IMR-90 (cell line): ENCODE measurements around the gene RHBDF2. TPM values are rescaled to one million over a fixed set of nuclear protein-coding genes. Genes with fewer than 3 reads are reported as not detected.

Source experiments
- ATAC-seq: fragments of 200-7000 bp; cut with Tn5 transposase; 2 replicates; pipeline ENCODE4 v1.9.1; 2020; ENCODE audit warnings: low read depth, mild to moderate bottlenecking, moderate library complexity
- BruUV-seq: library from RNA; stranded (reverse); fragments of 400-500 nt; replicated peaks from 2 replicates; lab custom pipeline; 2021; lab: Mats Ljungman, UMichigan
- CTCF ChIA-PET: fragments of 300-600 bp; formaldehyde crosslinking; extraction: SDS; loops from one replicate; lab custom pipeline; 2021; ENCODE audit warnings: antibody characterized with exemption; lab: Yijun Ruan, JAX
- POLR2A ChIA-PET: fragments of 300-600 bp; sonication (Branson Sonifier 250); formaldehyde crosslinking; loops from one replicate; lab custom pipeline; 2022; ENCODE audit warnings: antibody characterized with exemption; ENCODE audit not compliant: unreplicated experiment; lab: Charles Lee
- DNase-seq: peaks from one replicate; pipeline ENCODE4 v3.0.0; 2013
- H2AFZ ChIP-seq: replicated peaks from 2 replicates; pipeline ENCODE3; 2013; ENCODE audit warnings: low read length, mild to moderate bottlenecking; ENCODE audit not compliant: poor library complexity
- H2AK5ac ChIP-seq: 2 replicates; pipeline ENCODE4 v1.6.1; 2013; ENCODE audit warnings: low read depth, low read length, inconsistent platforms
- H2AK9ac ChIP-seq: replicated peaks from 2 replicates; pipeline ENCODE3; 2013; ENCODE audit warnings: mild to moderate bottlenecking, low read depth, low read length, moderate library complexity; ENCODE audit not compliant: poor library complexity
- H2BK120ac ChIP-seq: 2 replicates; pipeline ENCODE4 v1.6.1; 2013; ENCODE audit warnings: low read depth, low read length, inconsistent platforms
- H2BK15ac ChIP-seq: 3 replicates; pipeline ENCODE4 v1.6.1; 2013; ENCODE audit warnings: low read depth, low read length, inconsistent platforms
- H2BK20ac ChIP-seq: 2 replicates; pipeline ENCODE4 v1.6.1; 2013; ENCODE audit warnings: low read depth, mild to moderate bottlenecking, inconsistent platforms, low read length, moderate library complexity
- H2BK5ac ChIP-seq: 2 replicates; pipeline ENCODE4 v1.6.1; 2013; ENCODE audit warnings: mild to moderate bottlenecking, low read depth, low read length, inconsistent platforms; ENCODE audit not compliant: poor library complexity, severe bottlenecking
- H3K14ac ChIP-seq: replicated peaks from 2 replicates; pipeline ENCODE4 v1.6.1; 2013; ENCODE audit warnings: low read depth, low read length, inconsistent platforms
- H3K18ac ChIP-seq: 2 replicates; pipeline ENCODE4 v1.6.1; 2013; ENCODE audit warnings: low read depth, low read length, control low read depth
- H3K23ac ChIP-seq: 2 replicates; pipeline ENCODE4 v1.6.1; 2013; ENCODE audit warnings: low read depth, low read length, inconsistent platforms
- H3K27ac ChIP-seq: 2 replicates; pipeline ENCODE4 v1.5.1; 2013; ENCODE audit warnings: mild to moderate bottlenecking, control low read depth, low read length; ENCODE audit not compliant: insufficient read depth
- H3K27me3 ChIP-seq: 2 replicates; pipeline ENCODE4 v1.6.1; 2013; ENCODE audit warnings: low read length; ENCODE audit not compliant: control insufficient read depth, insufficient read depth
- H3K36me3 ChIP-seq: 2 replicates; pipeline ENCODE4 v1.6.1; 2013; ENCODE audit warnings: low read length, mixed read lengths; ENCODE audit not compliant: control insufficient read depth, insufficient read depth
- H3K4ac ChIP-seq: 2 replicates; pipeline ENCODE4 v1.6.1; 2013; ENCODE audit warnings: low read depth, low read length, inconsistent platforms
- H3K4me1 ChIP-seq: 2 replicates; pipeline ENCODE4 v1.6.1; 2013; ENCODE audit warnings: low read length, mixed read lengths; ENCODE audit not compliant: control insufficient read depth, insufficient read depth
- H3K4me2 ChIP-seq: 2 replicates; pipeline ENCODE4 v1.6.1; 2013; ENCODE audit warnings: low read depth, mild to moderate bottlenecking, control low read depth, low read length, moderate library complexity
- H3K4me3 ChIP-seq: 2 replicates; pipeline ENCODE4 v1.5.1; 2013; ENCODE audit warnings: low read depth, mild to moderate bottlenecking, control low read depth, low read length, moderate library complexity; ENCODE audit not compliant: insufficient read depth
- H3K56ac ChIP-seq: 2 replicates; pipeline ENCODE4 v1.6.1; 2013; ENCODE audit warnings: low read length, inconsistent platforms; ENCODE audit not compliant: insufficient read depth; ENCODE audit errors: extremely low read depth
- H3K79me1 ChIP-seq, 2 experiments: 2 replicates each; pipeline ENCODE4 v1.6.1; 2013; ENCODE audit warnings: low read length in 2 of 2, inconsistent platforms in 1 of 2, low read depth in 1 of 2
- H3K9ac ChIP-seq: 2 replicates; pipeline ENCODE4 v1.6.1; 2013; ENCODE audit warnings: low read depth, low read length, control low read depth
- H3K9me1 ChIP-seq: 2 replicates; pipeline ENCODE4 v1.6.1; 2013; ENCODE audit warnings: low read length, inconsistent platforms; ENCODE audit not compliant: insufficient read depth
- H3K9me3 ChIP-seq: 2 replicates; pipeline ENCODE4 v1.6.1; 2013; ENCODE audit warnings: low read length; ENCODE audit not compliant: control insufficient read depth, insufficient read depth
- H4K20me1 ChIP-seq: 2 replicates; pipeline ENCODE4 v1.6.1; 2013; ENCODE audit warnings: low read length, inconsistent platforms; ENCODE audit not compliant: insufficient read depth
- H4K5ac ChIP-seq: 2 replicates; pipeline ENCODE4 v1.6.1; 2013; ENCODE audit warnings: mild to moderate bottlenecking, low read depth, low read length, control low read depth
- H4K8ac ChIP-seq, 2 experiments: 2 replicates each; pipeline ENCODE4 v1.6.1; 2013; ENCODE audit warnings: low read depth in 2 of 2, low read length in 2 of 2, control low read depth in 1 of 2, inconsistent platforms in 1 of 2
- H4K91ac ChIP-seq: 2 replicates; pipeline ENCODE4 v1.6.1; 2013; ENCODE audit warnings: low read depth, low read length, inconsistent platforms; ENCODE audit not compliant: insufficient read depth
- CEBPB ChIP-seq: IDR thresholded peaks from 2 replicates; pipeline ENCODE4 v1.6.1; 2012; ENCODE audit warnings: low read depth, low read length, improper control_type of control experiment
- MXI1 ChIP-seq: IDR thresholded peaks from 2 replicates; pipeline ENCODE4 v1.6.1; 2012; ENCODE audit warnings: low read depth, mild to moderate bottlenecking, low read length, moderate library complexity, borderline replicate concordance
- WGBS, 2 experiments: methylation state at CpG; one replicate each; pipeline versions ENCODE4 v1.1.5 to v1.1.7; 2013; ENCODE audit warnings: missing lambda C conversion rate in 2 of 2; ENCODE audit not compliant: insufficient read length in 1 of 2; ENCODE audit errors: extremely low coverage in 2 of 2; 5-methylcytosine and 5-hydroxymethylcytosine counted together
- dilution Hi-C: fragments of 300-500 bp; cut with HindIII; formaldehyde crosslinking; loops from one replicate; pipeline ENCODE4 v1.14.3; 2018; ENCODE audit warnings: low sequenced_read_pairs; ENCODE audit not compliant: unreplicated experiment
- in situ Hi-C: fragments of 300-500 bp; cut with MboI; formaldehyde crosslinking; loops from 3 replicates; pipeline ENCODE4 v1.14.3; 2019; ENCODE audit warnings: low sequenced_read_pairs, inconsistent platforms, mixed read lengths
- intact Hi-C: fragments of 100-400 bp; cut with micrococcal nuclease; formaldehyde crosslinking; loops from 2 replicates; pipeline ENCODE4 v1.10.0; 2022
- polyA plus RNA-seq, 3 experiments: library from polyadenylated mRNA; depleted of rRNA; stranded (reverse); fragments of >200 nt; gene quantifications; 2 replicates each; pipeline ENCODE4 v1.2.3, GENCODE V29; 2012; ENCODE audit warnings: low replicate concordance in 1 of 3
- total RNA-seq: library from RNA; depleted of rRNA; stranded (reverse); fragments of >200 nt; gene quantifications from 2 replicates; pipeline ENCODE4 v1.2.3, GENCODE V29; 2012

RHBDF2 gene
- total and polyA plus RNA-seq, 2 of the 4 experiments (the other 2 are of a cell fraction): 1.3 to 8.3 TPM

GRCh38 chr17:76502341-76503211 is 1.4 kb upstream of the RHBDF2 start:
- Histone ChIP-seq H3K4ac (no peak overlapping the region), H2BK5ac (no peak overlapping the region), H3K79me1 (peaks cover 4 to 26% of the 10 kb centered on the region in 2 experiments; a peak in 3 of 4 replicates), H3K23ac (no peak overlapping the region), H3K4me1 (peaks cover 26% of the 10 kb centered on the region), H4K8ac (peak overlapping the region in 1 of 2 experiments; percentile 96; a peak in 2 of 4 replicates), H3K9me1 (peaks cover 13% of the 10 kb centered on the region), H3K18ac (no peak overlapping the region), H3K27ac (no peak overlapping the region), H2BK20ac (no peak overlapping the region), H3K14ac (no peak overlapping the region), H3K56ac (no peak overlapping the region), H2BK120ac (no peak overlapping the region), H4K5ac (peak overlapping the region; percentile 100), H3K27me3 (peaks cover 7% of the 10 kb centered on the region), H3K36me3 (no peaks in the 10 kb centered on the region), H2AK5ac (peak overlapping the region; percentile 81; the same call in 1 of the 2 replicates), H2AK9ac (peak overlapping the region; percentile 94), H3K9me3 (no peaks in the 10 kb centered on the region), H4K20me1 (no peaks in the 10 kb centered on the region), H4K91ac (no peak overlapping the region), H3K9ac (no peak overlapping the region), H2BK15ac (no peak overlapping the region), H2AFZ (peak overlapping the region; percentile 92), H3K4me3 (no peak overlapping the region), H3K4me2 (no peak overlapping the region)
- CTCF ChIA-PET: interaction anchor here (0.6 to 1.9 kb wide), 3 partner anchors 36 to 117 kb away, joined by 4 to 7 read pairs (median 5); no protein-coding TSS in a partner anchor
- DNase-seq (no peak), ATAC-seq (no peak)
- POLR2A ChIA-PET: no interaction called here
- TF ChIP-seq CEBPB (peak; percentile 17; the same call in 1 of the 2 replicates), MXI1 (no peak)
- in situ Hi-C loops (loop anchor here (10.0 kb wide), 2 partner anchors 98 to 198 kb away; partner anchors contain the start of gene QRICH2), dilution Hi-C loops (no loop called here), intact Hi-C loops (no loop called here)
- WGBS, 2 experiments: 73% methylated on average over 4 of the region's 8 CpGs; no CpG with 5 or more reads in 1 of the 2 experiments
- no TSS peak for BruUV-seq
